VCaP (cell line): ENCODE measurements around the gene VIPR1.

ENCODE experiments used
- H3K27ac ChIP-seq: fragments of 450-650 bp; 2 replicates; pipeline ENCODE4 v1.5.1; 2017
- CTCF ChIP-seq: fragments of 450-650 bp; conservative IDR thresholded peaks from 2 replicates; pipeline ENCODE4 v1.5.1; 2017; ENCODE audit warnings: mild to moderate bottlenecking, moderate library complexity

The VIPR1 gene

GRCh38 chr3:42502429-42503250 is at the start of gene VIPR1:
Gene VIPR1, plus strand, starts transcription at chr3:42502643. Its CDS starts 93 bp downstream, at chr3:42502736.
- TF ChIP-seq CTCF = no peak
- peak within 1 kb of the TSS; percentile 84 for H3K27ac ChIP-seq

GRCh38 chr3:42456211-42456610 is 46.2 kb upstream of the VIPR1 start:
- no peak for TF ChIP-seq CTCF
- no peak overlapping the region for H3K27ac ChIP-seq

- TF ChIP-seq CTCF = no peak
- no peak overlapping the region for H3K27ac ChIP-seq
Measured at GRCh38 chr3:42459151-42459550, 43.3 kb upstream of the VIPR1 start.

GRCh38 chr3:42461762-42462161 is 40.7 kb upstream of the VIPR1 start:
- no peak overlapping the region for H3K27ac ChIP-seq
- no peak for TF ChIP-seq CTCF

GRCh38 chr3:42463093-42463492 is 39.4 kb upstream of the VIPR1 start:
- H3K27ac ChIP-seq = no peak overlapping the region
- TF ChIP-seq CTCF = no peak

- H3K27ac ChIP-seq = no peak overlapping the region
- TF ChIP-seq CTCF = no peak
Measured at GRCh38 chr3:42468111-42468510, 34.3 kb upstream of the VIPR1 start.

- no peak for TF ChIP-seq CTCF
Measured at GRCh38 chr3:42472555-42472954, 29.9 kb upstream of the VIPR1 start.

More at GRCh38 chr3:42472555-42472954, 29.9 kb upstream of the VIPR1 start:
- H3K27ac ChIP-seq = no peak overlapping the region
